BJ (cell line): ENCODE data around the gene PDLIM5. TPM values are rescaled to one million over a fixed set of nuclear protein-coding genes. Genes with fewer than 3 reads are reported as not detected.

Source experiments
- CTCF ChIA-PET: fragments of 350-600 bp; formaldehyde crosslinking; extraction: SDS; loops from one replicate; lab custom pipeline; 2021; ENCODE audit warnings: antibody characterized with exemption, inconsistent platforms; lab: Yijun Ruan, JAX
- POLR2A ChIA-PET: fragments of 300-600 bp; sonication (Branson Sonifier 250); formaldehyde crosslinking; extraction: SDS; loops from one replicate; lab custom pipeline; 2021; ENCODE audit warnings: antibody characterized with exemption; lab: Charles Lee
- DNase-seq: peaks from one replicate; pipeline ENCODE4 v3.0.0-alpha.2; 2011; ENCODE audit warnings: low read depth
- H3K27me3 ChIP-seq: 2 replicates; pipeline ENCODE4 v1.6.0; 2011; ENCODE audit warnings: low read length; ENCODE audit not compliant: control insufficient read depth, insufficient read depth
- H3K36me3 ChIP-seq: 2 replicates; pipeline ENCODE4 v1.5.1; 2011; ENCODE audit warnings: low read length; ENCODE audit not compliant: control insufficient read depth, insufficient read depth
- H3K4me3 ChIP-seq: 2 replicates; pipeline ENCODE4 v1.5.1; 2011; ENCODE audit warnings: low read depth, mild to moderate bottlenecking, control low read depth, low read length
- CTCF ChIP-seq: IDR thresholded peaks from 2 replicates; pipeline ENCODE4 v1.5.1; 2011; ENCODE audit warnings: low read depth, mild to moderate bottlenecking, control low read depth, inconsistent platforms, low read length, moderate library complexity; ENCODE audit not compliant: insufficient read depth
- polyA plus RNA-seq: library from polyadenylated mRNA; depleted of rRNA; stranded (reverse); fragments of >200 nt; gene quantifications from 2 replicates; pipeline ENCODE4 v1.2.3, GENCODE V29; 2011

Gene PDLIM5
- polyA plus RNA-seq, 1 experiment = 353 TPM

- Histone ChIP-seq H3K4me3 (no peak overlapping the region), H3K27me3 (no peaks in the 10 kb centered on the region), H3K36me3 (no peaks in the 10 kb centered on the region)
- CTCF ChIA-PET = interaction anchor here (0.6 to 3.3 kb wide), 11 partner anchors 9 to 211 kb away, joined by 3 to 12 read pairs (median 3); no protein-coding TSS in a partner anchor
- TF ChIP-seq CTCF = no peak
- POLR2A ChIA-PET = no interaction called here
- DNase-seq = no peak
Measured at GRCh38 chr4:94408549-94409374, 43.0 kb upstream of the PDLIM5 start.

GRCh38 chr4:94409375-94409679 lies 42.4 kb upstream of the PDLIM5 start:
- no peak for DNase-seq
- Histone ChIP-seq H3K27me3 (no peaks in the 10 kb centered on the region), H3K36me3 (no peaks in the 10 kb centered on the region), H3K4me3 (no peak overlapping the region)
- ChIA-PET CTCF (interaction anchor here (0.6 to 1.8 kb wide), 7 partner anchors 8 to 190 kb away, joined by 3 to 5 read pairs (median 4); no protein-coding TSS in a partner anchor), POLR2A (no interaction called here)
- TF ChIP-seq CTCF = no peak

- H3K27me3 ChIP-seq = no peaks in the 10 kb centered on the region
- POLR2A ChIA-PET = no interaction called here
- TF ChIP-seq CTCF = no peak
- H3K36me3 ChIP-seq = no peaks in the 10 kb centered on the region
- no peak for DNase-seq
- no peak overlapping the region for H3K4me3 ChIP-seq
- CTCF ChIA-PET = interaction anchor here (1.8 kb wide), 1 partner anchor 8 kb away, joined by 5 read pairs; no protein-coding TSS in a partner anchor
Measured at GRCh38 chr4:94409962-94410361, 41.8 kb upstream of the PDLIM5 start.

- ChIA-PET CTCF (interaction anchor here (0.7 kb wide), 1 partner anchor 185 kb away, joined by 5 read pairs; no protein-coding TSS in a partner anchor), POLR2A (no interaction called here)
- H3K4me3 ChIP-seq = no peak overlapping the region
- no peak for TF ChIP-seq CTCF
- H3K36me3 ChIP-seq = no peaks in the 10 kb centered on the region
- DNase-seq = no peak
- no peaks in the 10 kb centered on the region for H3K27me3 ChIP-seq
Measured at GRCh38 chr4:94410678-94411206, 41.0 kb upstream of the PDLIM5 start.

- DNase-seq = no peak
- ChIA-PET CTCF (interaction anchor here (0.7 kb wide), 1 partner anchor 184 kb away, joined by 5 read pairs; no protein-coding TSS in a partner anchor), POLR2A (no interaction called here)
- no peaks in the 10 kb centered on the region for H3K36me3 ChIP-seq
- no peaks in the 10 kb centered on the region for H3K27me3 ChIP-seq
- TF ChIP-seq CTCF = no peak
- no peak overlapping the region for H3K4me3 ChIP-seq
Measured at GRCh38 chr4:94411296-94411695, 40.4 kb upstream of the PDLIM5 start.
